RWPE2 (cell line): ENCODE measurements around the gene ZBTB5.
"Not testable (repeated sequence)": the region's sequence is repeated elsewhere in the genome, so short reads cannot be mapped to it uniquely, and the experiment has no call there.

Experiments used
- ATAC-seq: fragments of 200-7000 bp; cut with Tn5 transposase; 3 replicates; pipeline ENCODE4 v1.9.1; 2021; ENCODE audit warnings: low read depth
- DNase-seq: peaks from one replicate; pipeline ENCODE4 v3.0.0-alpha.2; 2020; ENCODE audit warnings: low spot score
- H3K27ac ChIP-seq: fragments of 450-650 bp; 2 replicates; pipeline ENCODE4 v1.5.1; 2017; ENCODE audit warnings: mild to moderate bottlenecking; ENCODE audit not compliant: poor library complexity, severe bottlenecking
- H3K27me3 ChIP-seq: fragments of 250-450 bp; sonication (Bioruptor Pico); 2 replicates; pipeline ENCODE4 v1.5.1; 2021; ENCODE audit warnings: mild to moderate bottlenecking, moderate library complexity; ENCODE audit not compliant: insufficient read depth, poor library complexity, severe bottlenecking
- H3K36me3 ChIP-seq: fragments of 250-450 bp; sonication (Bioruptor Pico); 2 replicates; pipeline ENCODE4 v1.5.1; 2020; ENCODE audit warnings: low read depth, mild to moderate bottlenecking, moderate library complexity
- H3K4me1 ChIP-seq: fragments of 250-450 bp; sonication (Bioruptor Pico); 2 replicates; pipeline ENCODE4 v1.5.1; 2021; ENCODE audit warnings: mild to moderate bottlenecking, moderate library complexity; ENCODE audit not compliant: insufficient read depth, poor library complexity, severe bottlenecking
- H3K4me3 ChIP-seq: fragments of 250-450 bp; sonication (Bioruptor Pico); 2 replicates; pipeline ENCODE4 v1.5.1; 2021; ENCODE audit warnings: mild to moderate bottlenecking, moderate library complexity; ENCODE audit not compliant: severe bottlenecking
- H3K9me3 ChIP-seq: fragments of 250-450 bp; sonication (Bioruptor Pico); 2 replicates; pipeline ENCODE4 v1.5.1; 2021; ENCODE audit warnings: mild to moderate bottlenecking, moderate library complexity; ENCODE audit not compliant: severe bottlenecking
- CTCF ChIP-seq: fragments of 450-650 bp; IDR thresholded peaks from one replicate; pipeline ENCODE4 v1.5.1; 2017; ENCODE audit warnings: mild to moderate bottlenecking, moderate library complexity; ENCODE audit not compliant: poor library complexity, severe bottlenecking

Gene ZBTB5

GRCh38 chr9:37399336-37399735 is 65.9 kb downstream of the ZBTB5 start:
- ATAC-seq (no peak), DNase-seq (no peak)
- Histone ChIP-seq H3K4me3 (no peak overlapping the region), H3K9me3 (no peaks in the 10 kb centered on the region), H3K27me3 (no peaks in the 10 kb centered on the region), H3K4me1 (no peaks in the 10 kb centered on the region), H3K36me3 (no peaks in the 10 kb centered on the region), H3K27ac (no peak overlapping the region)
- TF ChIP-seq CTCF: no peak

DNA sequence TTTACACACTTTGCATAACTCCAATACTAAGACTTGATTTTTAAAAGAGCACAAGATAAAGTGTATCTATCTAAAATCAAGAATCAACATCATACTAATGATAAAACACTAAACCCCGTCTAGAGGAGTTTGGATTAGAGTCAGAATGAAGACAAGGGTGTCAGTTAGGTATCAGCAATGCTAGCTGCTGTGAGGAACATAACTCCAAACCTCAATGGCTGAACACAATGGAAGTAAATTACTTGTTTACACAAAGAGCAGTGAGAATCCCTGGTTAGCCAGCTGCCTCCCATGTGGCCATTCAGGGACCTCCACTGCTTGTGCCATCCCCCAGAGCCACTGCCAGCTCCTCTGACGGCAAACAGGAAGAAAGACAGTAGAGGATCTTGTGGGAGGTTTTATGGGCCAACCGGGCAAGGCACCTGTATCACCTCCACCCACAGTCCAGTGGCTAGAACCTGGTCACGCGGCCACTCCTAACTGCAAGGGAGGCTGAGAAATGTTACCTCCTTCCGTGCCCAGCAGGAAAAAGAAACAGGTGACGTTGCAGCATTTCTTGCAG is 66.7 kb downstream of the ZBTB5 start:
- no peak overlapping the region for H3K4me3 ChIP-seq

DNA sequence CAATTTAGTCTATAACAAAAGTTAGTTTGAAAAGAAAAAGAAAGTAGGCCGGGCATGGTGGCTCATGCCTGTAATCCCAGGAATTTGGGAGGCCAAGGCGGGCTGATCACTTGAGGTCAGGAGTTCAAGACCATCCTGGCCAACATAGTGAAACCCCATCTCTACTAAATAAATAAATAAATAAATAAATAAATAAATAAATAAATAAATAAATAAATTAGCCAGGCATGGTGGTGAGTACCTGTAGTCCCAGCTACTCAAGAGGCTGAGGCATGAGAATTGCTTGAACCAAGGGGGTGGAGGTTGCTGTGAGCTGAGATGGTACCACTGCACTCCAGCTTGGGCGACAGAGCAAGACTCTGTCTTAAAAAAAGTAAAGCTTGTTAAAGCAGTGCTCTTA is 67.3 kb downstream of the ZBTB5 start:
- H3K27ac ChIP-seq, H3K36me3 ChIP-seq, H3K4me3 ChIP-seq, H3K4me1 ChIP-seq, H3K27me3 ChIP-seq, DNase-seq, ATAC-seq, H3K9me3 ChIP-seq: not testable (repeated sequence)

More for the DNA sequence above, 66.7 kb downstream of the ZBTB5 start:
- Histone ChIP-seq H3K27ac (no peak overlapping the region), H3K27me3 (no peaks in the 10 kb centered on the region), H3K9me3 (no peaks in the 10 kb centered on the region), H3K36me3 (no peaks in the 10 kb centered on the region), H3K4me1 (no peaks in the 10 kb centered on the region)
- no peak for TF ChIP-seq CTCF
- DNase-seq (no peak), ATAC-seq (no peak)

DNA sequence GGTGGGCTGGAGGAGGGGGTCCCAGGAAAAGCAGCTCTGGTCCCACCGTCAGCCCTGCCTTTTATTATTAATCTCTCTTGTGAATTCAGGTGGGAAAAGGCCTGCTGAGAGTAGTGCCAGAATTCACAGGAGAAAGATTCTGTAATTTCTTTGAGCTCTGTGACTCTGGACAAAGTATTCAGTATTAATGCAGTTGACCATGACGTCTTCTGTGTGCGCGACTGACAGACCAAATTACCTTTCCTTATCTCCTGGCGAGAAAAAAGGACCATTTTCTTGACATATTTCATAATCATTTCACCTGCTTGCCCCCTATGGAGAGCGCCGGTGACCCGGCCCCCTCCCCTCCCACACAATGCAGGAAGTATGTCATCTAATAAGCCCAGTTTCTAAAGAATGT is 69.6 kb downstream of the ZBTB5 start:
- no peak for TF ChIP-seq CTCF

GRCh38 chr9:37395229-37395628 is 70.0 kb downstream of the ZBTB5 start:
- no peak for ATAC-seq
- H3K9me3 ChIP-seq: no peaks in the 10 kb centered on the region
- TF ChIP-seq CTCF: no peak
- no peak overlapping the region for H3K4me3 ChIP-seq
- no peaks in the 10 kb centered on the region for H3K4me1 ChIP-seq
- H3K36me3 ChIP-seq: no peaks in the 10 kb centered on the region
- no peak for DNase-seq
- H3K27ac ChIP-seq: no peak overlapping the region
- H3K27me3 ChIP-seq: no peaks in the 10 kb centered on the region

More for the DNA sequence above, 69.6 kb downstream of the ZBTB5 start:
- no peaks in the 10 kb centered on the region for H3K9me3 ChIP-seq
- H3K36me3 ChIP-seq: no peaks in the 10 kb centered on the region
- no peaks in the 10 kb centered on the region for H3K27me3 ChIP-seq
- H3K4me3 ChIP-seq: no peak overlapping the region
- no peaks in the 10 kb centered on the region for H3K4me1 ChIP-seq
- H3K27ac ChIP-seq: no peak overlapping the region
- ATAC-seq (no peak), DNase-seq (no peak)
